Brain microvascular endothelial cell (primary cell): ENCODE data around the gene KIF6.
"Not testable (repeated sequence)": the region's sequence is repeated elsewhere in the genome, so short reads cannot be mapped to it uniquely, and the experiment has no call there.

Source experiments
- DNase-seq: peaks from one replicate; pipeline ENCODE4 v3.0.0-alpha.2; 2020
- H3K27ac ChIP-seq: fragments of 250-450 bp; sonication (Bioruptor Pico); 2 replicates; pipeline ENCODE4 v1.5.1; 2020; ENCODE audit warnings: mild to moderate bottlenecking, moderate library complexity
- H3K27me3 ChIP-seq: fragments of 250-450 bp; sonication (Bioruptor Pico); replicated peaks from 2 replicates; pipeline ENCODE4 v1.5.1; 2020; ENCODE audit warnings: mild to moderate bottlenecking
- H3K36me3 ChIP-seq: fragments of 250-450 bp; sonication (Bioruptor Pico); replicated peaks from 2 replicates; pipeline ENCODE4 v1.5.1; 2020; ENCODE audit warnings: mild to moderate bottlenecking
- H3K4me3 ChIP-seq: 2 replicates; pipeline ENCODE4 v1.5.1; 2011; ENCODE audit warnings: low read depth, mild to moderate bottlenecking, control low read depth, low read length, moderate library complexity
- in situ Hi-C: cut with HindIII; loops from 2 replicates; pipeline ENCODE4 v1.10.0; 2017; ENCODE audit warnings: low sequenced_read_pairs, low pct_ligation_motif_present
- TF ChIP-seq, protein P1 (sequence below): IDR thresholded peaks from 2 replicates; pipeline ENCODE4 v1.5.1; 2011; ENCODE audit warnings: low read depth, mild to moderate bottlenecking, moderate library complexity, low read length, control low read depth, inconsistent platforms; ENCODE audit errors: missing control alignments

KIF6 gene

DNA sequence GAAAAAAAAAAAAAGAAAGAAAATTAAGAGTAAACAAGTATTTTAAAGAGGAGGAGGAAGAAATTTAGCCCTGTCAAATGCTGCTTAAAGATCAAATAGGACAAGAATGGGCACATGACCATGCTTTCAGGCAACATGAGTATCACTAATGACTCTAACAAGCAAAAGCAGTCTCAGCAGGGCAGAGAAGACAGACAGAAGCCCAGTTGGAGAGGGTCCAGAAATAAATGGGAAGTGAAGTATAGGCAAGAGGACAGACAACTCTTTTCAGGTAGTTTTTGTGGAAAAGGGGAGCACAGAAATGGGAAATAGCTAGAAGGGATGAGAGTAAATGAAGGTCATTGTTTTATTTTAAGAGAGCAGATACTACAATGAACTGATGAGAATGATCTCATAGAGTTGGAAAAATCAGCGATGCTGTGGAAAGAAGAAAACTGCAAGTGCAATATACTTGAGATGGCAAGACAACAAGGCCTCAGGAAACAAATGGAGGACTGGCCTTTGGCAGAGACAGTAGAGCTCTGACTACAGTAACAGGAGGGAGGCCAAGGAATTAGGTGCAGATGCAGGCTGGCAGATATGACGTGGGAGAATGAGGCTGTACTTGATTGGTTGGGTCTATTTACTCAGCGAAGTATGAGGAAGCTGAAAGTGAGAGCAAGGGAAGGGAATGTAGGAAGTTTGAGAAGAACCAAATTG is 40.3 kb downstream of the KIF6 start:
- in situ Hi-C loops: no loop called here
- no peak overlapping the region for H3K4me3 ChIP-seq
- H3K27ac ChIP-seq: no peak overlapping the region
- no peaks in the 10 kb centered on the region for H3K27me3 ChIP-seq
- H3K36me3 ChIP-seq: no peaks in the 10 kb centered on the region
- DNase-seq: no peak
- TF ChIP-seq, protein P1, sequence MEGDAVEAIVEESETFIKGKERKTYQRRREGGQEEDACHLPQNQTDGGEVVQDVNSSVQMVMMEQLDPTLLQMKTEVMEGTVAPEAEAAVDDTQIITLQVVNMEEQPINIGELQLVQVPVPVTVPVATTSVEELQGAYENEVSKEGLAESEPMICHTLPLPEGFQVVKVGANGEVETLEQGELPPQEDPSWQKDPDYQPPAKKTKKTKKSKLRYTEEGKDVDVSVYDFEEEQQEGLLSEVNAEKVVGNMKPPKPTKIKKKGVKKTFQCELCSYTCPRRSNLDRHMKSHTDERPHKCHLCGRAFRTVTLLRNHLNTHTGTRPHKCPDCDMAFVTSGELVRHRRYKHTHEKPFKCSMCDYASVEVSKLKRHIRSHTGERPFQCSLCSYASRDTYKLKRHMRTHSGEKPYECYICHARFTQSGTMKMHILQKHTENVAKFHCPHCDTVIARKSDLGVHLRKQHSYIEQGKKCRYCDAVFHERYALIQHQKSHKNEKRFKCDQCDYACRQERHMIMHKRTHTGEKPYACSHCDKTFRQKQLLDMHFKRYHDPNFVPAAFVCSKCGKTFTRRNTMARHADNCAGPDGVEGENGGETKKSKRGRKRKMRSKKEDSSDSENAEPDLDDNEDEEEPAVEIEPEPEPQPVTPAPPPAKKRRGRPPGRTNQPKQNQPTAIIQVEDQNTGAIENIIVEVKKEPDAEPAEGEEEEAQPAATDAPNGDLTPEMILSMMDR: no peak

GRCh38 chr6:39681674-39682121 is 43.5 kb downstream of the KIF6 start:
- TF ChIP-seq, protein P1: no peak
- DNase-seq: peak; percentile 50
- Histone ChIP-seq H3K4me3 (no peak overlapping the region), H3K27me3 (no peaks in the 10 kb centered on the region), H3K36me3 (no peaks in the 10 kb centered on the region), H3K27ac (peak overlapping the region; percentile 3)
- in situ Hi-C loops: no loop called here

GRCh38 chr6:39678914-39679313 is 46.3 kb downstream of the KIF6 start:
- no peak overlapping the region for H3K27ac ChIP-seq
- no peak overlapping the region for H3K4me3 ChIP-seq
- in situ Hi-C loops: no loop called here
- TF ChIP-seq, protein P1: no peak
- DNase-seq: no peak
- H3K27me3 ChIP-seq: no peaks in the 10 kb centered on the region
- no peaks in the 10 kb centered on the region for H3K36me3 ChIP-seq

DNA sequence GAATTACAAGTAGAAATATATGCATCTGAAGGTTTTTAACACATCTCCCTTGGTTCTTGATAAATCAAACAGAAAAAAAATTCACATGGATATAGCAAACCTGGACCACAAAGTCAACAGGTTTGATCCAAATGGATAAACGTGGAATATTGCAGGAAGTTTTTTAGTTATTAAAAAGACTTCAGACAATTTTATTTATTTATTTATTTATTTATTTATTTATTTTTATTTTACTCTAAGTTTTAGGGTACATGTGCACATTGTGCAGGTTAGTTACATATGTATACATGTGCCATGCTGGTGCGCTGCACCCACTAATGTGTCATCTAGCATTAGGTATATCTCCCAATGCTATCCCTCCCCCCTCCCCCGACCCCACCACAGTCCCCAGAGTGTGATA is 47.9 kb downstream of the KIF6 start:
- H3K36me3 ChIP-seq, DNase-seq, H3K27me3 ChIP-seq, H3K27ac ChIP-seq, in situ Hi-C loops, H3K4me3 ChIP-seq: not testable (repeated sequence)

GRCh38 chr6:39670519-39670918 is 54.7 kb downstream of the KIF6 start:
- TF ChIP-seq, protein P1: no peak
- in situ Hi-C loops: no loop called here
- H3K27me3 ChIP-seq: no peaks in the 10 kb centered on the region
- DNase-seq: no peak
- no peak overlapping the region for H3K27ac ChIP-seq
- H3K4me3 ChIP-seq: no peak overlapping the region
- no peaks in the 10 kb centered on the region for H3K36me3 ChIP-seq

DNA sequence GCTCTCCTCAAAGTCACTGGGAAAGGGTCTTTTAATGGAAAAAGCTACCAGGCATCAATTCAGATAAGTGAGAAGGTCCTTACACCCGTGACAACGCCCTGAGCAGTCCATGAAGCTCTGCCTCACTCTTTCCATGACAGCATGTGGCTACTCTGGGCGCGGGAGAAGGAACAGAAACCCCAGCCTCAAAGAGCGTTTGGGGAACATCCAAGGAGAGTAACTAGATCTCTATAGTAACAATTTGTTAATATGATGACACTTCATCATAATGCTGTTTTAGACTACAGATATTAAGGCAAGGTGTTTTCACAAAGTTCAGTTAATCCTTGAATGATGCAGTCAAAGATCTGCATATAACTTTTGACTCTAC is 55.2 kb downstream of the KIF6 start:
- Histone ChIP-seq H3K36me3 (no peaks in the 10 kb centered on the region), H3K27me3 (no peaks in the 10 kb centered on the region), H3K27ac (no peak overlapping the region), H3K4me3 (no peak overlapping the region)
- TF ChIP-seq, protein P1: no peak
- in situ Hi-C loops: no loop called here
- DNase-seq: no peak
